Stimulated activated CD4-positive, alpha-beta T cell treated with anti-CD3 and anti-CD28 coated beads, Interleukin-1b, Interleukin-23, amount 100 ng/mL, for 24 hours (primary cell): ENCODE measurements around the gene SORCS1.

Source experiments
- DNase-seq, 4 experiments: peaks; one replicate each; pipeline ENCODE4 v3.0.0-alpha.2; 2020; ENCODE audit warnings: low read depth in 4 of 4, low spot score in 1 of 4

Gene SORCS1

GRCh38 chr10:106612381-106612780, 552.1 kb downstream of the SORCS1 start:
- DNase-seq: no peak

GRCh38 chr10:106609470-106610266, 554.8 kb downstream of the SORCS1 start:
- DNase-seq: no peak

GRCh38 chr10:106608066-106608465, 556.4 kb downstream of the SORCS1 start:
- no peak for DNase-seq

GRCh38 chr10:106595281-106595680, 569.2 kb downstream of the SORCS1 start:
- DNase-seq: no peak

GRCh38 chr10:106593876-106594275, 570.6 kb downstream of the SORCS1 start:
- no peak for DNase-seq

GRCh38 chr10:106592396-106592795, 572.1 kb downstream of the SORCS1 start:
- no peak for DNase-seq

- no peak for DNase-seq
Observed at GRCh38 chr10:106582291-106582690, 582.2 kb downstream of the SORCS1 start.

GRCh38 chr10:106577756-106578155, 586.8 kb downstream of the SORCS1 start:
- DNase-seq: no peak

- no peak for DNase-seq
Observed at GRCh38 chr10:106577266-106577665, 587.2 kb downstream of the SORCS1 start.

GRCh38 chr10:106576534-106576933, 588.0 kb downstream of the SORCS1 start:
- no peak for DNase-seq

GRCh38 chr10:106573106-106573505, 591.4 kb downstream of the SORCS1 start:
- no peak for DNase-seq

- DNase-seq: no peak
Observed at GRCh38 chr10:106571192-106571946, 593.1 kb downstream of the SORCS1 start.

GRCh38 chr10:106570268-106570667, 594.2 kb downstream of the SORCS1 start:
- no peak for DNase-seq

GRCh38 chr10:106567629-106568028, 596.9 kb downstream of the SORCS1 start:
- no peak for DNase-seq

- DNase-seq: no peak
Observed at GRCh38 chr10:106566873-106567272, 597.6 kb downstream of the SORCS1 start.

GRCh38 chr10:106565546-106565945, 599.0 kb downstream of the SORCS1 start:
- DNase-seq: no peak

- DNase-seq: no peak
Observed at GRCh38 chr10:106563384-106563783, 601.1 kb downstream of the SORCS1 start.

- no peak for DNase-seq
Observed at GRCh38 chr10:106560925-106561640, 603.4 kb downstream of the SORCS1 start.

GRCh38 chr10:106559442-106559841, 605.1 kb downstream of the SORCS1 start:
- no peak for DNase-seq

GRCh38 chr10:106557951-106558733, 606.4 kb downstream of the SORCS1 start:
- no peak for DNase-seq

- DNase-seq: no peak
Observed at GRCh38 chr10:106557053-106557452, 607.5 kb downstream of the SORCS1 start.
